Testis (tissue), 2 donors: ENCODE measurements around the gene SLC4A1AP.

ENCODE experiments used
- CTCF ChIP-seq, 3 experiments: fragments of 450-650 bp in 2 of 3; fragments of 200-600 bp in 1 of 3; sonication (generic) in 1 of 3; IDR thresholded peaks; one replicate each; pipeline ENCODE4 v1.5.1; 2016 to 2019; ENCODE audit warnings: antibody characterized with exemption in 3 of 3, mild to moderate bottlenecking in 2 of 3, moderate library complexity in 1 of 3
- POLR2A ChIP-seq: fragments of 450-650 bp; IDR thresholded peaks from one replicate; pipeline ENCODE4 v1.6.1; 2017; ENCODE audit warnings: antibody characterized with exemption, mild to moderate bottlenecking, moderate library complexity

GRCh38 chr2:27715318-27716210, 51.9 kb downstream of the SLC4A1AP start:
- TF ChIP-seq CTCF (IDR thresholded peaks at IDR 0.05) (no peak), POLR2A (no peak)
